Uterus (tissue), 2 donors: ENCODE data around the gene GNG7.

Source experiments
- CTCF ChIP-seq, 4 experiments: fragments of 200-600 bp in 2 of 4; fragments of 450-650 bp in 2 of 4; sonication (generic) in 2 of 4; IDR thresholded peaks; one replicate each; pipeline ENCODE4 v1.5.1; 2016 to 2019; ENCODE audit warnings: antibody characterized with exemption in 4 of 4, mild to moderate bottlenecking in 2 of 4, moderate library complexity in 1 of 4
- POLR2A ChIP-seq, 2 donors: fragments of 450-650 bp; IDR thresholded peaks; one replicate each; pipeline ENCODE4 v1.6.1; 2016; ENCODE audit warnings: antibody characterized with exemption in 2 of 2, mild to moderate bottlenecking in 1 of 2, moderate library complexity in 1 of 2

GRCh38 chr19:2683430-2684003, 19.0 kb downstream of the GNG7 start:
- TF ChIP-seq POLR2A (IDR thresholded peaks at IDR 0.05), result no peak
- no peak for TF ChIP-seq CTCF (IDR thresholded peaks at IDR 0.05)
